Gastrocnemius medialis (tissue), 4 donors: Measurements from ENCODE around the gene PLG.

Experiments
- POLR2A ChIP-seq, 2 donors: fragments of 450-650 bp; IDR thresholded peaks; one replicate each; pipeline ENCODE4 v1.6.1; 2017; ENCODE audit warnings: antibody characterized with exemption in 2 of 2, mild to moderate bottlenecking in 2 of 2, moderate library complexity in 2 of 2
- TF ChIP-seq, protein P1 (sequence below), 5 experiments: fragments of 450-650 bp in 3 of 5; fragments of 200-600 bp in 2 of 5; sonication (generic) in 2 of 5; IDR thresholded peaks in 4 of 5; conservative IDR thresholded peaks in 1 of 5; 1 replicate in 4 of 5; 2 replicates in 1 of 5; pipeline ENCODE4 v1.5.1; 2016 to 2019; ENCODE audit warnings: antibody characterized with exemption in 5 of 5, mild to moderate bottlenecking in 3 of 5, moderate library complexity in 3 of 5

DNA sequence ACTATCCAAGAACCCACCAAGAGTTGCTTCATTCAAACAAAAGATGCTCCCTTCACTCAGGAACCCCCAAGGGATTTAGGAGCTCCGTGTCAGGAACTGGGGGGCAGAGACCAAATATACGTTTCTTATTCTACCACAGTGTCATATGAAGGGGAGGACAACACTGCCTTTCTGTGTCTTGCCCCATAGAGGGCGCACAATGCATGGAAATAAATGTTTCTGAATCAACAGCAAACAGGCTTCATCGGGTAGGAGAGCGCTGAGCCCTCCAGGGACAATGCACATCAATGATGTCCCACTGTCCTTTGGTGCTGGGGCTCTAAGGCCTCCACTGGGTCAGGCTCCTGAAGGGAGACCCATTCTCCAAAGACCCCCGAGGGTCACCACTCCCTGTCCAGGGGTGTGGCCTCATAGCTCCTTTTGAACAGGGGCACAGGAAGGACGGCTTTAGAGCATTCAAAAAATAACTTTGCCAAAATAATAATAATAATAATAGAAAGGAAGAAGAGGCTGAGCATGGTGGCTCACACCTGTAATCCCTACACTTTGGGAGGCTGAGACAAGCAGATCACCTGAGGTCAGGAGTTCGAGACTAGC, 31.1 kb downstream of the PLG start:
- TF ChIP-seq, protein P1, sequence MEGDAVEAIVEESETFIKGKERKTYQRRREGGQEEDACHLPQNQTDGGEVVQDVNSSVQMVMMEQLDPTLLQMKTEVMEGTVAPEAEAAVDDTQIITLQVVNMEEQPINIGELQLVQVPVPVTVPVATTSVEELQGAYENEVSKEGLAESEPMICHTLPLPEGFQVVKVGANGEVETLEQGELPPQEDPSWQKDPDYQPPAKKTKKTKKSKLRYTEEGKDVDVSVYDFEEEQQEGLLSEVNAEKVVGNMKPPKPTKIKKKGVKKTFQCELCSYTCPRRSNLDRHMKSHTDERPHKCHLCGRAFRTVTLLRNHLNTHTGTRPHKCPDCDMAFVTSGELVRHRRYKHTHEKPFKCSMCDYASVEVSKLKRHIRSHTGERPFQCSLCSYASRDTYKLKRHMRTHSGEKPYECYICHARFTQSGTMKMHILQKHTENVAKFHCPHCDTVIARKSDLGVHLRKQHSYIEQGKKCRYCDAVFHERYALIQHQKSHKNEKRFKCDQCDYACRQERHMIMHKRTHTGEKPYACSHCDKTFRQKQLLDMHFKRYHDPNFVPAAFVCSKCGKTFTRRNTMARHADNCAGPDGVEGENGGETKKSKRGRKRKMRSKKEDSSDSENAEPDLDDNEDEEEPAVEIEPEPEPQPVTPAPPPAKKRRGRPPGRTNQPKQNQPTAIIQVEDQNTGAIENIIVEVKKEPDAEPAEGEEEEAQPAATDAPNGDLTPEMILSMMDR (IDR thresholded peaks at IDR 0.05 in 4 of 5, conservative IDR thresholded peaks at IDR 0.05 in 1 of 5), result peak in 1 of 5 experiments; percentile 20
- no peak for TF ChIP-seq POLR2A (IDR thresholded peaks at IDR 0.05)
